H1 (cell line): ENCODE results near the gene ZC3H12C. TPM values are rescaled to one million over a fixed set of nuclear protein-coding genes. Genes with fewer than 3 reads are reported as not detected.

Experiments
- CTCF ChIA-PET: fragments of 300-600 bp; sonication (Branson Sonifier 250); formaldehyde crosslinking; loops from one replicate; lab custom pipeline; 2021; ENCODE audit not compliant: partially characterized antibody; lab: Charles Lee
- POLR2A ChIA-PET: fragments of 300-600 bp; sonication (Branson Sonifier 250); formaldehyde crosslinking; loops from one replicate; lab custom pipeline; 2021; ENCODE audit warnings: inconsistent platforms; ENCODE audit not compliant: partially characterized antibody; lab: Charles Lee
- DNase-seq, 2 experiments: peaks; one replicate each; pipeline versions ENCODE4 v3.0.0 to v3.0.0-alpha.2; 2010 to 2022; ENCODE audit warnings: low spot score in 2 of 2, low read depth in 1 of 2, mixed read lengths in 1 of 2
- FAIRE-seq: peaks from 2 replicates; lab custom pipeline; 2011; peaks lifted over from hg19 to GRCh38; lab: Jason Lieb, UNC
- H2AFZ ChIP-seq: 2 replicates; pipeline ENCODE4 v1.8.1; 2012; ENCODE audit warnings: low read length, inconsistent platforms
- H2AK5ac ChIP-seq: 2 replicates; pipeline ENCODE4 v1.6.1; 2013; ENCODE audit warnings: low read depth, low read length
- H2BK120ac ChIP-seq: replicated peaks from 2 replicates; pipeline ENCODE3; 2013; ENCODE audit warnings: low read depth, low read length, inconsistent platforms
- H2BK12ac ChIP-seq: 2 replicates; pipeline ENCODE4 v1.6.1; 2013; ENCODE audit warnings: low read depth, low read length
- H2BK15ac ChIP-seq: 2 replicates; pipeline ENCODE4 v1.6.1; 2013; ENCODE audit warnings: low read length
- H2BK20ac ChIP-seq: 2 replicates; pipeline ENCODE4 v1.6.1; 2013; ENCODE audit warnings: low read length
- H2BK5ac ChIP-seq: 2 replicates; pipeline ENCODE4 v1.6.1; 2013; ENCODE audit warnings: low read depth, low read length
- H3K14ac ChIP-seq: 2 replicates; pipeline ENCODE4 v1.6.1; 2013; ENCODE audit warnings: inconsistent platforms; ENCODE audit not compliant: insufficient read length
- H3K18ac ChIP-seq: 2 replicates; pipeline ENCODE4 v1.6.1; 2013; ENCODE audit warnings: low read length; ENCODE audit errors: extremely low read depth
- H3K23ac ChIP-seq: 2 replicates; pipeline ENCODE4 v1.6.1; 2013; ENCODE audit warnings: inconsistent platforms; ENCODE audit not compliant: insufficient read length
- H3K23me2 ChIP-seq: 2 replicates; pipeline ENCODE4 v1.6.1; 2013; ENCODE audit warnings: low read depth, low read length
- H3K27ac ChIP-seq: 2 replicates; pipeline ENCODE4 v1.6.1; 2011; ENCODE audit warnings: low read depth, low read length, inconsistent platforms
- H3K27me3 ChIP-seq, 4 experiments: replicated peaks in 1 of 4; 1 replicate in 1 of 4; 2 replicates in 3 of 4; pipeline versions ENCODE4 v1.6.1 to v1.8.1; 2011 to 2013; ENCODE audit warnings: low read length in 3 of 4, mild to moderate bottlenecking in 3 of 4, inconsistent platforms in 2 of 4, mixed read lengths in 2 of 4, moderate library complexity in 1 of 4; ENCODE audit not compliant: control insufficient read depth in 3 of 4, insufficient read depth in 3 of 4; ENCODE audit errors: extremely low read depth in 1 of 4
- H3K36me3 ChIP-seq, 4 experiments: 2 replicates each; pipeline versions ENCODE4 v1.6.1 to v1.8.1; 2011 to 2013; ENCODE audit warnings: mild to moderate bottlenecking in 4 of 4, low read length in 3 of 4, moderate library complexity in 2 of 4, control low read depth in 1 of 4, inconsistent platforms in 1 of 4; ENCODE audit not compliant: insufficient read depth in 4 of 4, control insufficient read depth in 2 of 4
- H3K4ac ChIP-seq: replicated peaks from 2 replicates; pipeline ENCODE3; 2013; ENCODE audit warnings: low read length, low read depth, mixed read lengths, inconsistent platforms; ENCODE audit not compliant: insufficient read length
- H3K4me1 ChIP-seq, 4 experiments: replicated peaks in 1 of 4; 1 replicate in 1 of 4; 2 replicates in 3 of 4; pipeline versions ENCODE4 v1.6.1 to v1.8.1; 2011 to 2013; ENCODE audit warnings: low read length in 3 of 4, inconsistent platforms in 2 of 4, mixed read lengths in 1 of 4; ENCODE audit not compliant: insufficient read depth in 4 of 4, control insufficient read depth in 3 of 4
- H3K4me2 ChIP-seq, 2 experiments: 2 replicates each; pipeline versions ENCODE4 v1.6.1 to v1.8.1; 2011 to 2013; ENCODE audit warnings: low read depth in 2 of 2, low read length in 2 of 2, control low read depth in 1 of 2, inconsistent platforms in 1 of 2, mild to moderate bottlenecking in 1 of 2; ENCODE audit not compliant: insufficient read depth in 1 of 2
- H3K4me3 ChIP-seq, 4 experiments: fragments of 200-600, 300-600 bp in 1 of 4; sonication (generic), shearing (Covaris generic), sonication (Bioruptor Twin) in 1 of 4; 2 replicates each; pipeline versions ENCODE4 v1.5.1 to v1.8.1; 2011 to 2016; ENCODE audit warnings: low read length in 4 of 4, low read depth in 3 of 4, control low read depth in 2 of 4, inconsistent platforms in 2 of 4, mild to moderate bottlenecking in 2 of 4, mixed read lengths in 1 of 4, moderate library complexity in 1 of 4; ENCODE audit not compliant: insufficient read depth in 2 of 4; ENCODE audit errors: extremely low read depth in 1 of 4
- H3K56ac ChIP-seq: replicated peaks from 2 replicates; pipeline ENCODE3; 2013; ENCODE audit warnings: low read depth, mild to moderate bottlenecking, mixed read lengths, low read length, inconsistent platforms; ENCODE audit not compliant: insufficient read length
- H3K79me1 ChIP-seq: 2 replicates; pipeline ENCODE4 v1.6.1; 2013; ENCODE audit warnings: low read depth, low read length, control low read depth
- H3K79me2 ChIP-seq, 2 experiments: 2 replicates each; pipeline versions ENCODE4 v1.6.1 to v1.8.1; 2012 to 2013; ENCODE audit warnings: low read length in 2 of 2, mild to moderate bottlenecking in 2 of 2, inconsistent platforms in 1 of 2; ENCODE audit not compliant: insufficient read depth in 2 of 2, control insufficient read depth in 1 of 2
- H3K9ac ChIP-seq, 4 experiments: replicated peaks in 1 of 4; 1 replicate in 1 of 4; 2 replicates in 3 of 4; pipeline versions ENCODE4 v1.6.1 to v1.8.1; 2011 to 2013; ENCODE audit warnings: low read depth in 3 of 4, low read length in 3 of 4, control low read depth in 2 of 4, mild to moderate bottlenecking in 2 of 4, moderate library complexity in 2 of 4, inconsistent platforms in 1 of 4; ENCODE audit errors: extremely low read depth in 1 of 4
- H3K9me3 ChIP-seq, 2 experiments: 2 replicates each; pipeline versions ENCODE4 v1.6.1 to v1.8.1; 2012 to 2013; ENCODE audit warnings: mild to moderate bottlenecking in 2 of 2, moderate library complexity in 2 of 2, control low read depth in 1 of 2, inconsistent platforms in 1 of 2, low read depth in 1 of 2, low read length in 1 of 2, mixed read lengths in 1 of 2; ENCODE audit not compliant: insufficient read depth in 2 of 2
- H4K20me1 ChIP-seq, 2 experiments: replicated peaks in 1 of 2; 2 replicates each; pipeline versions ENCODE3 to v1.8.1; 2011 to 2013; ENCODE audit warnings: inconsistent platforms in 2 of 2, low read length in 2 of 2, mild to moderate bottlenecking in 1 of 2; ENCODE audit not compliant: insufficient read depth in 2 of 2, control insufficient read depth in 1 of 2
- H4K5ac ChIP-seq: 2 replicates; pipeline ENCODE4 v1.6.1; 2013; ENCODE audit warnings: low read length, low read depth, mixed read lengths, inconsistent platforms; ENCODE audit not compliant: insufficient read length
- H4K8ac ChIP-seq: 2 replicates; pipeline ENCODE4 v1.8.0; 2013; ENCODE audit warnings: mild to moderate bottlenecking, moderate library complexity, low read length, inconsistent platforms; ENCODE audit not compliant: insufficient read depth; ENCODE audit errors: extremely low read depth
- H4K91ac ChIP-seq: replicated peaks from 2 replicates; pipeline ENCODE3; 2013; ENCODE audit warnings: low read length, mixed read lengths, inconsistent platforms; ENCODE audit not compliant: insufficient read length
- ASH2L ChIP-seq: fragments of 200-600, 300-600 bp; sonication (generic); IDR thresholded peaks from one replicate; pipeline ENCODE4 v1.7.1; 2017; ENCODE audit warnings: low read length
- BRCA1 ChIP-seq: IDR thresholded peaks from 2 replicates; pipeline ENCODE4 v1.6.1; 2012; ENCODE audit warnings: low read depth, low read length, improper control_type of control experiment
- CREB1 ChIP-seq: IDR thresholded peaks from 2 replicates; pipeline ENCODE4 v1.6.1; 2012; ENCODE audit warnings: inconsistent platforms
- JUND ChIP-seq: IDR thresholded peaks from 2 replicates; pipeline ENCODE4 v1.6.1; 2011; ENCODE audit warnings: mild to moderate bottlenecking, improper control_type of control experiment, low read length
- KDM1A ChIP-seq: fragments of 200-600, 300-600 bp; sonication (generic); IDR thresholded peaks from 2 replicates; pipeline ENCODE4 v1.7.1; 2016; ENCODE audit warnings: mild to moderate bottlenecking, low read length, borderline replicate concordance
- WGBS, 2 experiments: shearing (Covaris generic) in 1 of 2; methylation state at CpG; one replicate each; pipeline versions ENCODE4 v1.1.6 to v1.1.7; 2013 to 2015; ENCODE audit warnings: low lambda C conversion rate in 2 of 2, mixed read lengths in 2 of 2, inconsistent platforms in 1 of 2, low coverage in 1 of 2, missing lambda C conversion rate in 1 of 2; ENCODE audit not compliant: insufficient replicate concordance in 2 of 2, insufficient coverage in 1 of 2, insufficient read length in 1 of 2; ENCODE audit errors: extremely low coverage in 1 of 2, missing lambda C conversion rate in 1 of 2; 5-methylcytosine and 5-hydroxymethylcytosine counted together
- polyA plus RNA-seq, 7 experiments: library from polyadenylated mRNA; depleted of rRNA in 3 of 7; stranded (reverse) in 5 of 7; unstranded in 2 of 7; fragments of >200 nt in 5 of 7; fragments of 200-250 nt in 2 of 7; gene quantifications; 1 replicate in 5 of 7; 2 replicates in 1 of 7; 4 replicates in 1 of 7; pipeline versions ENCODE4 v1.2.1 to v1.2.3, GENCODE V29; 2011 to 2013; ENCODE audit warnings: missing spikeins in 2 of 7, mixed read lengths in 2 of 7
- total RNA-seq: library from RNA; stranded (reverse); fragmentation: NEBNext Ultra II Directional; extraction: Animal tissue kit (Norgen Biotek cat#: 25700); gene quantifications from 2 replicates; pipeline ENCODE4 v1.2.1, GENCODE V29; 2021

The ZC3H12C gene
- total and polyA plus RNA-seq, 2 of the 8 experiments (the other 6 are each of a cell fraction or from before 2014, with no cell fraction given): 2.0 to 2.7 TPM

GRCh38 chr11:110168033-110168803 lies 75.0 kb downstream of the ZC3H12C start:
- CTCF ChIA-PET: interaction anchor here (1.8 kb wide), 1 partner anchor 33 kb away, joined by 5 read pairs; no protein-coding TSS in a partner anchor
- H3K4me2 ChIP-seq: no peak overlapping the region
- H2BK20ac ChIP-seq: no peak overlapping the region
- H4K20me1 ChIP-seq: no peaks in the 10 kb centered on the region
- no peak for FAIRE-seq
- WGBS, 2 experiments: 78% methylated on average over 5 of the region's 5 CpGs; no CpG with 5 or more reads in 1 of the 2 experiments
- TF ChIP-seq JUND (no peak), ASH2L (no peak), BRCA1 (no peak), CREB1 (no peak), KDM1A (no peak)
- TF ChIP-seq, all 59 proteins: peak for 0
- Histone ChIP-seq H3K9me3 (no peaks in the 10 kb centered on the region), H3K4ac (no peak overlapping the region), H2BK120ac (no peak overlapping the region), H2AFZ (no peak overlapping the region), H3K9ac (no peak overlapping the region), H4K8ac (no peak overlapping the region), H3K79me1 (no peaks in the 10 kb centered on the region), H2BK5ac (no peak overlapping the region), H3K56ac (no peak overlapping the region), H3K27ac (no peak overlapping the region), H3K27me3 (no peaks in the 10 kb centered on the region), H2BK12ac (no peak overlapping the region), H3K4me1 (peaks cover 0 to 7% (median 3%) of the 10 kb centered on the region in 4 experiments; a peak in 4 of 7 replicates), H4K91ac (no peak overlapping the region), H2AK5ac (no peak overlapping the region), H4K5ac (no peak overlapping the region), H3K79me2 (no peaks in the 10 kb centered on the region), H3K14ac (no peak overlapping the region), H3K36me3 (peaks cover 0 to 11% (median 2%) of the 10 kb centered on the region in 4 experiments; a peak in 3 of 8 replicates), H2BK15ac (no peak overlapping the region), H3K23ac (no peak overlapping the region), H3K18ac (no peak overlapping the region), H3K4me3 (no peak overlapping the region), H3K23me2 (no peaks in the 10 kb centered on the region)
- no peak for DNase-seq
- POLR2A ChIA-PET: no interaction called here
